GM12873 (cell line): ENCODE measurements around the gene G6PC3.

Experiments
- CTCF ChIP-seq: IDR thresholded peaks from 2 replicates; pipeline ENCODE4 v1.5.1; 2012; ENCODE audit warnings: low read depth, mild to moderate bottlenecking, moderate library complexity, low read length, control low read depth; ENCODE audit not compliant: insufficient read depth; ENCODE audit errors: missing control alignments

The G6PC3 gene

GRCh38 chr17:44033861-44034408 is 36.6 kb upstream of the G6PC3 start:
- TF ChIP-seq CTCF, result no peak

- no peak for TF ChIP-seq CTCF
Observed at GRCh38 chr17:44037471-44037870, 33.1 kb upstream of the G6PC3 start.

GRCh38 chr17:44038604-44039011 is 31.9 kb upstream of the G6PC3 start:
- no peak for TF ChIP-seq CTCF

- TF ChIP-seq CTCF, result no peak
Observed at GRCh38 chr17:44039829-44040635, 30.5 kb upstream of the G6PC3 start.

GRCh38 chr17:44043272-44043696 is 27.3 kb upstream of the G6PC3 start:
- TF ChIP-seq CTCF, result no peak

GRCh38 chr17:44044071-44044470 is 26.5 kb upstream of the G6PC3 start:
- no peak for TF ChIP-seq CTCF

GRCh38 chr17:44045486-44045885 is 25.0 kb upstream of the G6PC3 start:
- no peak for TF ChIP-seq CTCF
